Retinal pigment epithelial cell (primary cell): ENCODE results near the gene NPEPL1.

Source experiments
- DNase-seq: peaks from one replicate; pipeline ENCODE4 v3.0.0-alpha.2; 2010; ENCODE audit warnings: low read depth
- H3K4me3 ChIP-seq: 2 replicates; pipeline ENCODE4 v1.5.1; 2011; ENCODE audit warnings: mild to moderate bottlenecking, low read length, control low read depth, moderate library complexity
- CTCF ChIP-seq: conservative IDR thresholded peaks from 2 replicates; pipeline ENCODE4 v1.5.1; 2011; ENCODE audit warnings: low read depth, low read length, control low read depth, inconsistent platforms

Gene NPEPL1

GRCh38 chr20:58759947-58760346 is 67.3 kb downstream of the NPEPL1 start:
- no peak for TF ChIP-seq CTCF
- H3K4me3 ChIP-seq, result no peak overlapping the region
- no peak for DNase-seq

GRCh38 chr20:58760856-58761255 is 68.3 kb downstream of the NPEPL1 start:
- no peak for TF ChIP-seq CTCF
- no peak for DNase-seq
- no peak overlapping the region for H3K4me3 ChIP-seq

GRCh38 chr20:58762120-58762519 is 69.5 kb downstream of the NPEPL1 start:
- TF ChIP-seq CTCF, result no peak
- DNase-seq, result no peak

GRCh38 chr20:58763076-58763475 is 70.5 kb downstream of the NPEPL1 start:
- no peak overlapping the region for H3K4me3 ChIP-seq
- no peak for DNase-seq
- no peak for TF ChIP-seq CTCF

More at GRCh38 chr20:58762120-58762519, 69.5 kb downstream of the NPEPL1 start:
- no peak overlapping the region for H3K4me3 ChIP-seq
